H1 (cell line): ENCODE results near the gene MGARP. TPM values are rescaled to one million over a fixed set of nuclear protein-coding genes. Genes with fewer than 3 reads are reported as not detected.

Experiments used
- CTCF ChIA-PET: fragments of 300-600 bp; sonication (Branson Sonifier 250); formaldehyde crosslinking; loops from one replicate; lab custom pipeline; 2021; ENCODE audit not compliant: partially characterized antibody; lab: Charles Lee
- POLR2A ChIA-PET: fragments of 300-600 bp; sonication (Branson Sonifier 250); formaldehyde crosslinking; loops from one replicate; lab custom pipeline; 2021; ENCODE audit warnings: inconsistent platforms; ENCODE audit not compliant: partially characterized antibody; lab: Charles Lee
- DNase-seq, 2 experiments: peaks; one replicate each; pipeline versions ENCODE4 v3.0.0 to v3.0.0-alpha.2; 2010 to 2022; ENCODE audit warnings: low spot score in 2 of 2, low read depth in 1 of 2, mixed read lengths in 1 of 2
- FAIRE-seq: peaks from 2 replicates; lab custom pipeline; 2011; peaks lifted over from hg19 to GRCh38; lab: Jason Lieb, UNC
- H2AFZ ChIP-seq: 2 replicates; pipeline ENCODE4 v1.8.1; 2012; ENCODE audit warnings: low read length, inconsistent platforms
- H2AK5ac ChIP-seq: 2 replicates; pipeline ENCODE4 v1.6.1; 2013; ENCODE audit warnings: low read depth, low read length
- H2BK120ac ChIP-seq: replicated peaks from 2 replicates; pipeline ENCODE3; 2013; ENCODE audit warnings: low read depth, low read length, inconsistent platforms
- H2BK12ac ChIP-seq: 2 replicates; pipeline ENCODE4 v1.6.1; 2013; ENCODE audit warnings: low read depth, low read length
- H2BK15ac ChIP-seq: 2 replicates; pipeline ENCODE4 v1.6.1; 2013; ENCODE audit warnings: low read length
- H2BK20ac ChIP-seq: 2 replicates; pipeline ENCODE4 v1.6.1; 2013; ENCODE audit warnings: low read length
- H2BK5ac ChIP-seq: 2 replicates; pipeline ENCODE4 v1.6.1; 2013; ENCODE audit warnings: low read depth, low read length
- H3K14ac ChIP-seq: 2 replicates; pipeline ENCODE4 v1.6.1; 2013; ENCODE audit warnings: inconsistent platforms; ENCODE audit not compliant: insufficient read length
- H3K18ac ChIP-seq: 2 replicates; pipeline ENCODE4 v1.6.1; 2013; ENCODE audit warnings: low read length; ENCODE audit errors: extremely low read depth
- H3K23ac ChIP-seq: 2 replicates; pipeline ENCODE4 v1.6.1; 2013; ENCODE audit warnings: inconsistent platforms; ENCODE audit not compliant: insufficient read length
- H3K23me2 ChIP-seq: 2 replicates; pipeline ENCODE4 v1.6.1; 2013; ENCODE audit warnings: low read depth, low read length
- H3K27ac ChIP-seq: 2 replicates; pipeline ENCODE4 v1.6.1; 2011; ENCODE audit warnings: low read depth, low read length, inconsistent platforms
- H3K27me3 ChIP-seq, 4 experiments: replicated peaks in 1 of 4; 1 replicate in 1 of 4; 2 replicates in 3 of 4; pipeline versions ENCODE4 v1.6.1 to v1.8.1; 2011 to 2013; ENCODE audit warnings: low read length in 3 of 4, mild to moderate bottlenecking in 3 of 4, inconsistent platforms in 2 of 4, mixed read lengths in 2 of 4, moderate library complexity in 1 of 4; ENCODE audit not compliant: control insufficient read depth in 3 of 4, insufficient read depth in 3 of 4; ENCODE audit errors: extremely low read depth in 1 of 4
- H3K36me3 ChIP-seq, 4 experiments: 2 replicates each; pipeline versions ENCODE4 v1.6.1 to v1.8.1; 2011 to 2013; ENCODE audit warnings: mild to moderate bottlenecking in 4 of 4, low read length in 3 of 4, moderate library complexity in 2 of 4, control low read depth in 1 of 4, inconsistent platforms in 1 of 4; ENCODE audit not compliant: insufficient read depth in 4 of 4, control insufficient read depth in 2 of 4
- H3K4ac ChIP-seq: replicated peaks from 2 replicates; pipeline ENCODE3; 2013; ENCODE audit warnings: low read length, low read depth, mixed read lengths, inconsistent platforms; ENCODE audit not compliant: insufficient read length
- H3K4me1 ChIP-seq, 4 experiments: replicated peaks in 1 of 4; 1 replicate in 1 of 4; 2 replicates in 3 of 4; pipeline versions ENCODE4 v1.6.1 to v1.8.1; 2011 to 2013; ENCODE audit warnings: low read length in 3 of 4, inconsistent platforms in 2 of 4, mixed read lengths in 1 of 4; ENCODE audit not compliant: insufficient read depth in 4 of 4, control insufficient read depth in 3 of 4
- H3K4me2 ChIP-seq, 2 experiments: 2 replicates each; pipeline versions ENCODE4 v1.6.1 to v1.8.1; 2011 to 2013; ENCODE audit warnings: low read depth in 2 of 2, low read length in 2 of 2, control low read depth in 1 of 2, inconsistent platforms in 1 of 2, mild to moderate bottlenecking in 1 of 2; ENCODE audit not compliant: insufficient read depth in 1 of 2
- H3K4me3 ChIP-seq, 4 experiments: fragments of 200-600, 300-600 bp in 1 of 4; sonication (generic), shearing (Covaris generic), sonication (Bioruptor Twin) in 1 of 4; 2 replicates each; pipeline versions ENCODE4 v1.5.1 to v1.8.1; 2011 to 2016; ENCODE audit warnings: low read length in 4 of 4, low read depth in 3 of 4, control low read depth in 2 of 4, inconsistent platforms in 2 of 4, mild to moderate bottlenecking in 2 of 4, mixed read lengths in 1 of 4, moderate library complexity in 1 of 4; ENCODE audit not compliant: insufficient read depth in 2 of 4; ENCODE audit errors: extremely low read depth in 1 of 4
- H3K56ac ChIP-seq: replicated peaks from 2 replicates; pipeline ENCODE3; 2013; ENCODE audit warnings: low read depth, mild to moderate bottlenecking, mixed read lengths, low read length, inconsistent platforms; ENCODE audit not compliant: insufficient read length
- H3K79me1 ChIP-seq: 2 replicates; pipeline ENCODE4 v1.6.1; 2013; ENCODE audit warnings: low read depth, low read length, control low read depth
- H3K79me2 ChIP-seq, 2 experiments: 2 replicates each; pipeline versions ENCODE4 v1.6.1 to v1.8.1; 2012 to 2013; ENCODE audit warnings: low read length in 2 of 2, mild to moderate bottlenecking in 2 of 2, inconsistent platforms in 1 of 2; ENCODE audit not compliant: insufficient read depth in 2 of 2, control insufficient read depth in 1 of 2
- H3K9ac ChIP-seq, 4 experiments: replicated peaks in 1 of 4; 1 replicate in 1 of 4; 2 replicates in 3 of 4; pipeline versions ENCODE4 v1.6.1 to v1.8.1; 2011 to 2013; ENCODE audit warnings: low read depth in 3 of 4, low read length in 3 of 4, control low read depth in 2 of 4, mild to moderate bottlenecking in 2 of 4, moderate library complexity in 2 of 4, inconsistent platforms in 1 of 4; ENCODE audit errors: extremely low read depth in 1 of 4
- H3K9me3 ChIP-seq, 2 experiments: 2 replicates each; pipeline versions ENCODE4 v1.6.1 to v1.8.1; 2012 to 2013; ENCODE audit warnings: mild to moderate bottlenecking in 2 of 2, moderate library complexity in 2 of 2, control low read depth in 1 of 2, inconsistent platforms in 1 of 2, low read depth in 1 of 2, low read length in 1 of 2, mixed read lengths in 1 of 2; ENCODE audit not compliant: insufficient read depth in 2 of 2
- H4K20me1 ChIP-seq, 2 experiments: replicated peaks in 1 of 2; 2 replicates each; pipeline versions ENCODE3 to v1.8.1; 2011 to 2013; ENCODE audit warnings: inconsistent platforms in 2 of 2, low read length in 2 of 2, mild to moderate bottlenecking in 1 of 2; ENCODE audit not compliant: insufficient read depth in 2 of 2, control insufficient read depth in 1 of 2
- H4K5ac ChIP-seq: 2 replicates; pipeline ENCODE4 v1.6.1; 2013; ENCODE audit warnings: low read length, low read depth, mixed read lengths, inconsistent platforms; ENCODE audit not compliant: insufficient read length
- H4K8ac ChIP-seq: 2 replicates; pipeline ENCODE4 v1.8.0; 2013; ENCODE audit warnings: mild to moderate bottlenecking, moderate library complexity, low read length, inconsistent platforms; ENCODE audit not compliant: insufficient read depth; ENCODE audit errors: extremely low read depth
- H4K91ac ChIP-seq: replicated peaks from 2 replicates; pipeline ENCODE3; 2013; ENCODE audit warnings: low read length, mixed read lengths, inconsistent platforms; ENCODE audit not compliant: insufficient read length
- FOSL1 ChIP-seq: IDR thresholded peaks from 2 replicates; pipeline ENCODE4 v1.6.1; 2011; ENCODE audit warnings: mild to moderate bottlenecking, low read depth, low read length, moderate library complexity; ENCODE audit not compliant: insufficient read depth
- HDAC6 ChIP-seq: IDR thresholded peaks from one replicate; pipeline ENCODE4 v1.7.1; 2012; ENCODE audit warnings: low read depth, mild to moderate bottlenecking, inconsistent platforms, low read length, moderate library complexity
- SIRT6 ChIP-seq: IDR thresholded peaks from one replicate; pipeline ENCODE4 v1.7.1; 2012; ENCODE audit warnings: low read length, inconsistent platforms
- SUZ12 ChIP-seq: fragments of 200-600 bp; sonication (generic); IDR thresholded peaks from 2 replicates; pipeline ENCODE4 v1.6.1; 2012; ENCODE audit warnings: mild to moderate bottlenecking, inconsistent platforms, low read length, moderate library complexity, mixed read lengths
- TEAD4 ChIP-seq: IDR thresholded peaks from 2 replicates; pipeline ENCODE4 v1.6.1; 2012; ENCODE audit warnings: low read depth, low read length, inconsistent platforms, mixed read lengths
- ZNF274 ChIP-seq: IDR thresholded peaks from 2 replicates; pipeline ENCODE4 v1.7.0; 2012; ENCODE audit warnings: low read length, borderline replicate concordance; ENCODE audit errors: extremely low read depth
- WGBS, 2 experiments: shearing (Covaris generic) in 1 of 2; methylation state at CpG; one replicate each; pipeline versions ENCODE4 v1.1.6 to v1.1.7; 2013 to 2015; ENCODE audit warnings: low lambda C conversion rate in 2 of 2, mixed read lengths in 2 of 2, inconsistent platforms in 1 of 2, low coverage in 1 of 2, missing lambda C conversion rate in 1 of 2; ENCODE audit not compliant: insufficient replicate concordance in 2 of 2, insufficient coverage in 1 of 2, insufficient read length in 1 of 2; ENCODE audit errors: extremely low coverage in 1 of 2, missing lambda C conversion rate in 1 of 2; 5-methylcytosine and 5-hydroxymethylcytosine counted together
- polyA plus RNA-seq, 7 experiments: library from polyadenylated mRNA; depleted of rRNA in 3 of 7; stranded (reverse) in 5 of 7; unstranded in 2 of 7; fragments of >200 nt in 5 of 7; fragments of 200-250 nt in 2 of 7; gene quantifications; 1 replicate in 5 of 7; 2 replicates in 1 of 7; 4 replicates in 1 of 7; pipeline versions ENCODE4 v1.2.1 to v1.2.3, GENCODE V29; 2011 to 2013; ENCODE audit warnings: missing spikeins in 2 of 7, mixed read lengths in 2 of 7
- total RNA-seq: library from RNA; stranded (reverse); fragmentation: NEBNext Ultra II Directional; extraction: Animal tissue kit (Norgen Biotek cat#: 25700); gene quantifications from 2 replicates; pipeline ENCODE4 v1.2.1, GENCODE V29; 2021
- TF ChIP-seq, protein P1 (sequence below): IDR thresholded peaks from 2 replicates; pipeline ENCODE4 v1.6.1; 2012; ENCODE audit warnings: low read length, inconsistent platforms
- TF ChIP-seq, protein P2 (sequence below): IDR thresholded peaks from 2 replicates; pipeline ENCODE4 v1.6.1; 2012; ENCODE audit warnings: inconsistent platforms

Gene MGARP
- total and polyA plus RNA-seq, 2 of the 8 experiments (the other 6 are each of a cell fraction or from before 2014, with no cell fraction given), result 2.8 to 4.5 TPM

DNA sequence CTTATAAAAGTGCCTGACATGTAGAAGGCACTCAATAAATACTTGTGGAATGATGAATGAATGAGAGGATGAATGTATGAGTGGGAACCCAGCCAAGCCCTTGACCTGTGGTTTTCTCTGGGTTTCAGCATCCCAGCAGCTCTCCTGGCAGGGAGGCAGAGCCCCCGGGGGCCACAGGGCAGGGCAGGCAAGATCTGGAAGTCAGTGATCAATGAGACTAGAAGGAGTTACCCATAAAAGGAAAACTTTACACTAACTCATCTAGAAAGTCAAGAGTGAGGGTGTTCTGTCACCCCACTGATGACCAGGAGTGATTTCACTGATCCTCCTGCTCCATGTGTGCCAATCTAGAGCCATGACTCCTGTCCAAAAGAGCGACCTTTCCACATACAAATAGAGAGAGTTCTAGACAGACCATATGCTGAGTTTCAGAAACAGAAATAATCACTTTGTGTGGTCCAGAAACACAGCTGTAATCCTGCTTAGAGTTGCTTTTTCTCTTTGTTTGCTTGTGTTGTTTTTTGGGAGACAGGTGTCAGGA lies 37.4 kb downstream of the MGARP start:
- no peaks in the 10 kb centered on the region for H3K79me2 ChIP-seq
- H3K23ac ChIP-seq, result no peak overlapping the region
- H4K5ac ChIP-seq, result no peak overlapping the region
- no peak overlapping the region for H2BK15ac ChIP-seq
- 82% methylated on average over 2 of the region's 2 CpGs; no CpG with 5 or more reads in 1 of the 2 experiments for WGBS, 2 experiments
- CTCF ChIA-PET, result interaction anchor here (0.7 to 1.5 kb wide), 5 partner anchors 13 to 272 kb away, joined by 3 read pairs; no protein-coding TSS in a partner anchor
- peak overlapping the region; percentile 91; the same call in 1 of the 2 replicates for H2BK20ac ChIP-seq
- peak overlapping the region; percentile 45; the same call in 1 of the 2 replicates for H2BK5ac ChIP-seq
- no peak overlapping the region for H3K56ac ChIP-seq
- POLR2A ChIA-PET, result interaction anchor here (1.1 to 1.3 kb wide), 2 partner anchors 17 to 53 kb away, joined by 3 to 5 read pairs; no protein-coding TSS in a partner anchor
- H3K14ac ChIP-seq, result no peak overlapping the region
- FAIRE-seq, result no peak
- H4K8ac ChIP-seq, result no peak overlapping the region
- no peak overlapping the region for H3K27ac ChIP-seq
- peak overlapping the region; percentile 75; the same call in 1 of the 2 replicates for H3K18ac ChIP-seq
- no peaks in the 10 kb centered on the region for H4K20me1 ChIP-seq
- peak overlapping the region in 1 of 2 experiments; percentile 38; a peak in 1 of 4 replicates for H3K4me2 ChIP-seq
- H3K9me3 ChIP-seq, result no peaks in the 10 kb centered on the region
- H3K4ac ChIP-seq, result no peak overlapping the region
- H2AK5ac ChIP-seq, result no peak overlapping the region
- no peak for DNase-seq
- no peaks in the 10 kb centered on the region for H3K23me2 ChIP-seq
- peak overlapping the region; percentile 85 for H4K91ac ChIP-seq
- peaks cover 5 to 19% (median 16%) of the 10 kb centered on the region in 4 experiments for H3K4me1 ChIP-seq
- no peak overlapping the region for H3K9ac ChIP-seq
- 0 out of 2 replicates have a peak overlapping the region, but pooled peaks have one; percentile 15 for H2AFZ ChIP-seq
- no peak overlapping the region for H3K4me3 ChIP-seq
- H2BK12ac ChIP-seq, result peak overlapping the region; percentile 87
- H2BK120ac ChIP-seq, result peak overlapping the region; percentile 82
- no peaks in the 10 kb centered on the region for H3K79me1 ChIP-seq
- TF ChIP-seq ZNF274 (no peak), TEAD4 (no peak), FOSL1 (no peak), SIRT6 (no peak), HDAC6 (no peak), SUZ12 (no peak)
- TF ChIP-seq, protein P1, sequence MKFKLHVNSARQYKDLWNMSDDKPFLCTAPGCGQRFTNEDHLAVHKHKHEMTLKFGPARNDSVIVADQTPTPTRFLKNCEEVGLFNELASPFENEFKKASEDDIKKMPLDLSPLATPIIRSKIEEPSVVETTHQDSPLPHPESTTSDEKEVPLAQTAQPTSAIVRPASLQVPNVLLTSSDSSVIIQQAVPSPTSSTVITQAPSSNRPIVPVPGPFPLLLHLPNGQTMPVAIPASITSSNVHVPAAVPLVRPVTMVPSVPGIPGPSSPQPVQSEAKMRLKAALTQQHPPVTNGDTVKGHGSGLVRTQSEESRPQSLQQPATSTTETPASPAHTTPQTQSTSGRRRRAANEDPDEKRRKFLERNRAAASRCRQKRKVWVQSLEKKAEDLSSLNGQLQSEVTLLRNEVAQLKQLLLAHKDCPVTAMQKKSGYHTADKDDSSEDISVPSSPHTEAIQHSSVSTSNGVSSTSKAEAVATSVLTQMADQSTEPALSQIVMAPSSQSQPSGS, result no peak
- TF ChIP-seq, protein P2, sequence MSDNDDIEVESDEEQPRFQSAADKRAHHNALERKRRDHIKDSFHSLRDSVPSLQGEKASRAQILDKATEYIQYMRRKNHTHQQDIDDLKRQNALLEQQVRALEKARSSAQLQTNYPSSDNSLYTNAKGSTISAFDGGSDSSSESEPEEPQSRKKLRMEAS, result no peak
- H3K27me3 ChIP-seq, result no peaks in the 10 kb centered on the region
- no peaks in the 10 kb centered on the region for H3K36me3 ChIP-seq
